ENCODE measurements around the gene TBC1D22A. TPM values are rescaled to one million over a fixed set of nuclear protein-coding genes. Genes with fewer than 3 reads are reported as not detected.

Gene TBC1D22A
- total RNA-seq, 6 experiments from 2014 or later: 10.9 to 18.1 (median 14.0) TPM

- no peak for DNase-seq
- intact Hi-C loops (cut with DNase I): no loop called here
- TF ChIP-seq CTCF (IDR thresholded peaks at IDR 0.05) (no peak), POLR2A (IDR thresholded peaks at IDR 0.05) (no peak)
- Histone ChIP-seq H3K4me1 (peaks cover 0 to under 1% (median 0%) of the 10 kb centered on the region in 4 donors), H3K27me3 (no peaks in the 10 kb centered on the region), H3K4me3 (no peak overlapping the region), H3K9me3 (no peaks in the 10 kb centered on the region), H3K36me3 (peaks cover 5 to 18% (median 7%) of the 10 kb centered on the region in 4 donors), H3K27ac (no peak overlapping the region)
- WGBS (ENCODE audit: insufficient coverage, low coverage, low lambda C conversion rate, missing lambda C conversion rate): 70% methylated on average over 2 of the region's 8 CpGs
- peak in 2 of 4 donors; percentile 6 to 9 for ATAC-seq
Observed at GRCh38 chr22:46792841-46793261, 30.4 kb downstream of the TBC1D22A start.

DNA sequence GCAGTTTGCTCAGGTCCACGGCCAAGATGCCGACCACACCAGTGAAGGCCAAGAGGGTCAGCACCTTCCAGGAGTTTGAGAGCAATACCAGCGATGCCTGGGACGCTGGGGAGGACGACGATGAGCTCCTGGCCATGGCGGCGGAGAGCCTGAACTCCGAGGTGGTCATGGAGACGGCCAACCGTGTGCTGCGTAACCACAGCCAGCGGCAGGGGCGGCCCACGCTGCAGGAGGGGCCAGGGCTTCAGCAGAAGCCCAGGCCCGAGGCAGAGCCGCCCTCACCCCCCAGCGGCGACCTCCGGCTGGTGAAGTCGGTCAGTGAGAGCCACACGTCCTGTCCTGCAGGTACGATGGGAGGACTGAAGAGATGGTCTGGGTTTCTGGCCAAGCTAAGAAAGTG lies 31.0 kb downstream of the TBC1D22A start:
- peaks cover 5 to 21% (median 7%) of the 10 kb centered on the region in 4 donors for H3K36me3 ChIP-seq
- H3K9me3 ChIP-seq: no peaks in the 10 kb centered on the region
- H3K4me3 ChIP-seq: no peak overlapping the region
- no peak overlapping the region for H3K27ac ChIP-seq
- DNase-seq (no peak), ATAC-seq (no peak)
- H3K27me3 ChIP-seq: no peaks in the 10 kb centered on the region
- 92% methylated on average over 2 of the region's 23 CpGs for WGBS (ENCODE audit: insufficient coverage, low coverage, low lambda C conversion rate, missing lambda C conversion rate)
- H3K4me1 ChIP-seq: peaks cover 0 to 6% (median 2%) of the 10 kb centered on the region in 4 donors
- intact Hi-C loops (cut with DNase I): no loop called here
- TF ChIP-seq POLR2A (IDR thresholded peaks at IDR 0.05): no peak
- no peak for TF ChIP-seq CTCF (IDR thresholded peaks at IDR 0.05)

DNA sequence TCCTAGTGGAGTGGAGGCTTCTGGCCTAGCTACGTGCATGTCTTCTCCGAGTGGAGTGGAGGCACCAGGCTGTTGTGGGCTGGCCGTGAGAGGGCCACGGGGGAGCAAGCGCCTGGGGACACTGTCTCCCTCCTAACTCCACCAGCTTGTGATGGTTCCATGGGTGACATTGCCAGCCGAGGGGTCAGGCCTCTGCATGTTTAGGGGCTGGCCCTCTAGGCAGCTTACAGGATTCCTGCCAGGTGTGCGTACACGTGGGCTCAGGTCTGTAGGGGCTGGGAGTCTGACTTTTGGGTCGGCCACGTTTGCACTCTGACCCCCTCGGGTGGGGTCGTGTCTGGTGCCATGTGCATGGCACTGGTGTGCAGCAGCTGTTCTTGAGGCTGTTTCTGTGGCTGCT lies 31.6 kb downstream of the TBC1D22A start:
- H3K9me3 ChIP-seq: no peaks in the 10 kb centered on the region
- DNase-seq: peak in 1 of 3 donors; percentile 39
- H3K4me3 ChIP-seq: no peak overlapping the region
- no peaks in the 10 kb centered on the region for H3K27me3 ChIP-seq
- peaks cover 0 to 9% (median 5%) of the 10 kb centered on the region in 4 donors for H3K4me1 ChIP-seq
- intact Hi-C loops (cut with DNase I): no loop called here
- TF ChIP-seq CTCF (IDR thresholded peaks at IDR 0.05): no peak
- no peak for TF ChIP-seq POLR2A (IDR thresholded peaks at IDR 0.05)
- no peak overlapping the region for H3K27ac ChIP-seq
- no peak for ATAC-seq
- 90% methylated on average over 2 of the region's 12 CpGs for WGBS (ENCODE audit: insufficient coverage, low coverage, low lambda C conversion rate, missing lambda C conversion rate)
- peaks cover 5 to 21% (median 7%) of the 10 kb centered on the region in 4 donors for H3K36me3 ChIP-seq

DNA sequence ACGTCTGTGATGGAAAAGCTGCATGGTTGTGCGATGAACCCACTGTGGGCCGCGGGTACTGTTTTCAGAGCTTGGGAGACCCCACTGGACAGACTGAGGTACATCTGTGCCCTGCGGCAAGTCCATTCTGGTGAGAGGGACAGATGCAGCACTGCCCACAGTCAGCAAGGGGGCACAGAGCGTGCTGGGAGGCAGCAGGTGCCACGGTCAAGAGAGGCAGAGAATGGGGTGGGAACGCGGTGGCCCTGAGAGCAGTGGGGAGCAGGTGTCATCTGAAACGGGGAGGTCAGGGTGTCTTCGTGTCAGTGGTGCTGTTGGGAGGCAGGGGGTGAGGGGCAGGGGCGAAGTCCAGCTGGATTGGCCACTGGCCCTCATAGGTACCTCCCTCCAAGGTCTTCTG lies 32.0 kb downstream of the TBC1D22A start:
- Histone ChIP-seq H3K4me1 (peaks cover 0 to 13% (median 6%) of the 10 kb centered on the region in 4 donors), H3K27me3 (no peaks in the 10 kb centered on the region), H3K36me3 (peaks cover 5 to 21% (median 8%) of the 10 kb centered on the region in 4 donors), H3K4me3 (no peak overlapping the region), H3K27ac (no peak overlapping the region), H3K9me3 (no peaks in the 10 kb centered on the region)
- ATAC-seq (no peak), DNase-seq (no peak)
- 97% methylated on average over 6 of the region's 12 CpGs for WGBS (ENCODE audit: insufficient coverage, low coverage, low lambda C conversion rate, missing lambda C conversion rate)
- no peak for TF ChIP-seq CTCF (IDR thresholded peaks at IDR 0.05)
- TF ChIP-seq POLR2A (IDR thresholded peaks at IDR 0.05): no peak
- intact Hi-C loops (cut with DNase I): no loop called here

- Histone ChIP-seq H3K27ac (no peak overlapping the region), H3K9me3 (no peaks in the 10 kb centered on the region), H3K27me3 (no peaks in the 10 kb centered on the region), H3K4me3 (no peak overlapping the region), H3K36me3 (peaks cover 5 to 25% (median 11%) of the 10 kb centered on the region in 4 donors), H3K4me1 (peaks cover 0 to 13% (median 6%) of the 10 kb centered on the region in 4 donors)
- TF ChIP-seq POLR2A (IDR thresholded peaks at IDR 0.05) (no peak), CTCF (IDR thresholded peaks at IDR 0.05) (no peak)
- 100% methylated on average over 1 of the region's 9 CpGs for WGBS (ENCODE audit: insufficient coverage, low coverage, low lambda C conversion rate, missing lambda C conversion rate)
- DNase-seq (peak in 1 of 3 donors; percentile 46), ATAC-seq (no peak)
- intact Hi-C loops (cut with DNase I): no loop called here
Observed at GRCh38 chr22:46795140-46795539, 32.7 kb downstream of the TBC1D22A start.

Measured in right lobe of liver (tissue), 6 donors.